Left ventricle myocardium inferior (tissue), 1 donor: ENCODE results near the gene SLC22A3. TPM values are rescaled to one million over a fixed set of nuclear protein-coding genes. Genes with fewer than 3 reads are reported as not detected.

Experiments used
- DNase-seq: peaks from one replicate; pipeline ENCODE4 v3.0.0-alpha.2; 2020
- H3K27ac ChIP-seq: fragments of 200-600 bp; replicated peaks from 2 replicates; pipeline ENCODE4 v1.8.0; 2021
- H3K27me3 ChIP-seq: fragments of 200-600 bp; 2 replicates; pipeline ENCODE4 v1.8.0; 2021; ENCODE audit warnings: low read depth
- H3K36me3 ChIP-seq: fragments of 200-600 bp; 2 replicates; pipeline ENCODE4 v1.8.0; 2021
- H3K4me1 ChIP-seq: fragments of 200-600 bp; 2 replicates; pipeline ENCODE4 v1.8.0; 2021
- H3K4me3 ChIP-seq: fragments of 200-600 bp; 2 replicates; pipeline ENCODE4 v1.8.0; 2021; ENCODE audit warnings: mild to moderate bottlenecking, moderate library complexity
- H3K9me3 ChIP-seq: fragments of 200-600 bp; replicated peaks from 2 replicates; pipeline ENCODE4 v1.8.0; 2021
- intact Hi-C: fragments of 100-400 bp; cut with micrococcal nuclease; formaldehyde crosslinking; loops from one replicate; pipeline ENCODE4 v1.11.0; 2022
- total RNA-seq: library from RNA; stranded (reverse); fragmentation: NEBNext Ultra II Directional; extraction: Animal tissue kit (Norgen Biotek cat#: 25700); gene quantifications from one replicate; pipeline ENCODE4 v1.2.1, GENCODE V29; 2021
- TF ChIP-seq, protein P1 (sequence below): fragments of 200-600 bp; IDR thresholded peaks from 2 replicates; pipeline ENCODE4 v1.8.0; 2021; ENCODE audit warnings: antibody characterized with exemption, mild to moderate bottlenecking, borderline replicate concordance
- donor health status: DM: no; HTN: yes; CAD: no; lungs with severe emphysema.

SLC22A3 gene
- total RNA-seq, 1 donor from 2014 or later: 1.0 TPM

DNA sequence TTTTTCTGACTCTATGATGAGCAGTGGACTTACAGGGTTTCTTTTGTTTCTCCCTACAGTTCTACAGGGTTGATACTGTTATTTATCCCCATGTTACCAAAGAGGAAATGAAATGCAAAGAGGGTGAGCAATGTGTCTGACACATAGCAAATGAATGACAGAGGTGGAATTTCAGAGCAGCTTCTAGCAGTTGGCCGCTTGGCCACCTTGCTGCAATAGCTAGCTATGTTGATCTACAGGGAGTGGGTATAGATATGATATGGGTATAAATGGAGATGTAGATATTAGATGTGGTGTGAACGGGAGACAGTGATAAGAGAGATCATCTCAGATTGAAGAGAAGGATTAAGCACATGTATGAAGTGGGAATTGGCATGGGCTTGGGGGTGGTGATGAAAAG is 10.9 kb upstream of the SLC22A3 start:
- H3K27me3 ChIP-seq: peaks cover 54% of the 10 kb centered on the region
- DNase-seq: no peak
- no peak overlapping the region for H3K4me3 ChIP-seq
- H3K27ac ChIP-seq: no peak overlapping the region
- no peaks in the 10 kb centered on the region for H3K36me3 ChIP-seq
- no peaks in the 10 kb centered on the region for H3K4me1 ChIP-seq
- TF ChIP-seq, protein P1, sequence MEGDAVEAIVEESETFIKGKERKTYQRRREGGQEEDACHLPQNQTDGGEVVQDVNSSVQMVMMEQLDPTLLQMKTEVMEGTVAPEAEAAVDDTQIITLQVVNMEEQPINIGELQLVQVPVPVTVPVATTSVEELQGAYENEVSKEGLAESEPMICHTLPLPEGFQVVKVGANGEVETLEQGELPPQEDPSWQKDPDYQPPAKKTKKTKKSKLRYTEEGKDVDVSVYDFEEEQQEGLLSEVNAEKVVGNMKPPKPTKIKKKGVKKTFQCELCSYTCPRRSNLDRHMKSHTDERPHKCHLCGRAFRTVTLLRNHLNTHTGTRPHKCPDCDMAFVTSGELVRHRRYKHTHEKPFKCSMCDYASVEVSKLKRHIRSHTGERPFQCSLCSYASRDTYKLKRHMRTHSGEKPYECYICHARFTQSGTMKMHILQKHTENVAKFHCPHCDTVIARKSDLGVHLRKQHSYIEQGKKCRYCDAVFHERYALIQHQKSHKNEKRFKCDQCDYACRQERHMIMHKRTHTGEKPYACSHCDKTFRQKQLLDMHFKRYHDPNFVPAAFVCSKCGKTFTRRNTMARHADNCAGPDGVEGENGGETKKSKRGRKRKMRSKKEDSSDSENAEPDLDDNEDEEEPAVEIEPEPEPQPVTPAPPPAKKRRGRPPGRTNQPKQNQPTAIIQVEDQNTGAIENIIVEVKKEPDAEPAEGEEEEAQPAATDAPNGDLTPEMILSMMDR: no peak
- intact Hi-C loops: no loop called here
- H3K9me3 ChIP-seq: no peaks in the 10 kb centered on the region

DNA sequence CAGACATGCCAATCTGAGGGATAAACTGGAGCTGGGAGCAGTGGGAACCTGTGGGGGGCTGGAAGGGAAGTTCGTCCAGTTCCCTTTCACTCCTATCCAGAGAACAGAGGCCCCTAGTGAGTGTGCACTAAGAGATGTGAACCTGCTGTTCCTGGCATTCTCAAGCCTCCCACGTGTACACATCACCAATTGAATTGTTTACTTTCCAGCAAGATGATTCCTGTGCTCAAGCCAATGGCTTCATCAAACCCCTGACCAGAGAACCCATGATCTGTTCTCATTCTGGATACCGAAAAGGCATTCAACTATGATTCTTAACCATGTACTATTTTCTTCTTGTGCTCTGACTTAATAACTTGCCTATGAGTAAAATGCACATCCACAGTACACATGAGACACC is 10.2 kb upstream of the SLC22A3 start:
- Histone ChIP-seq H3K27ac (no peak overlapping the region), H3K9me3 (no peaks in the 10 kb centered on the region), H3K4me3 (no peak overlapping the region), H3K4me1 (no peaks in the 10 kb centered on the region), H3K27me3 (peaks cover 50% of the 10 kb centered on the region), H3K36me3 (no peaks in the 10 kb centered on the region)
- TF ChIP-seq, protein P1: no peak
- DNase-seq: no peak
- intact Hi-C loops: no loop called here

DNA sequence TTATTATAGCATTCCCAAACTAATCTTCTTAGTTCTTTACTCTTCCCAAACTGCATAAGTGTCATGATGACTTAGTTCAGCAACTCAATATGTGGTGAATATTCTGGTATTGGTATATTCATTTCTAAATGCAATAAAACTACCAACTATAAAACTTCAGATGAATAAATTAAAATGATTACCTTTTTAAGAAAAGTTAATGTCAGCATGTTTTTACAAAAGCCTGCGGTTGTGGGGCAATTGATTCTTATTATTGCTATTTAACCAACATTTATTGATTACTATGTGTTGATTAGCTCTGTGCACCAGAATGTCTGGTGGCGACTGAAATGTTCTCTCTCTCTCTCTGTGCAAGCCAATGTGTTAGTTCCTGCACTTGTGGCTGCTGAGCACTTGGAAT is 5.0 kb upstream of the SLC22A3 start:
- Histone ChIP-seq H3K4me3 (no peak overlapping the region), H3K36me3 (no peaks in the 10 kb centered on the region), H3K27ac (no peak overlapping the region), H3K4me1 (no peaks in the 10 kb centered on the region), H3K27me3 (peaks cover 24% of the 10 kb centered on the region), H3K9me3 (no peaks in the 10 kb centered on the region)
- DNase-seq: no peak
- intact Hi-C loops: no loop called here
- TF ChIP-seq, protein P1: no peak

DNA sequence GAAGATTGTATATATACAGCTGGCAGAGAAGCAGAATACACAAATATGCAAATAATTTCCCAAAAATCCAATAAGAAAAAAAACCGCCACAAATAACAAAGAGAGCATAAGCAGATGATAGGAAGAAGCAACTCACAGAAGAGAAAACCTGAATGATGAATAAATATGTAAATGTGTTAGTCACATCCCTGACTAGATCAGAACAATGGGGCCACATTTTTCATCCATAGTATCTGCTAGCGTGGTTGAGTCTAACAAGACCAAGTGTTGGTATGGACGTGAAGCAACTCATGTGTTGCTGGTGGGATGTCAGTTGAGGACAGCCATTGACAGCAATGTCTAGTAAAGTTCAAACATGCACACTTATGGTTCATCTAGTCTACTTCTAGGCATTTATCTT is 3.9 kb upstream of the SLC22A3 start:
- DNase-seq: no peak
- Histone ChIP-seq H3K36me3 (no peaks in the 10 kb centered on the region), H3K27me3 (peaks cover 32% of the 10 kb centered on the region), H3K4me3 (no peak overlapping the region), H3K9me3 (no peaks in the 10 kb centered on the region), H3K4me1 (peaks cover 11% of the 10 kb centered on the region), H3K27ac (no peak overlapping the region)
- TF ChIP-seq, protein P1: no peak
- intact Hi-C loops: no loop called here

DNA sequence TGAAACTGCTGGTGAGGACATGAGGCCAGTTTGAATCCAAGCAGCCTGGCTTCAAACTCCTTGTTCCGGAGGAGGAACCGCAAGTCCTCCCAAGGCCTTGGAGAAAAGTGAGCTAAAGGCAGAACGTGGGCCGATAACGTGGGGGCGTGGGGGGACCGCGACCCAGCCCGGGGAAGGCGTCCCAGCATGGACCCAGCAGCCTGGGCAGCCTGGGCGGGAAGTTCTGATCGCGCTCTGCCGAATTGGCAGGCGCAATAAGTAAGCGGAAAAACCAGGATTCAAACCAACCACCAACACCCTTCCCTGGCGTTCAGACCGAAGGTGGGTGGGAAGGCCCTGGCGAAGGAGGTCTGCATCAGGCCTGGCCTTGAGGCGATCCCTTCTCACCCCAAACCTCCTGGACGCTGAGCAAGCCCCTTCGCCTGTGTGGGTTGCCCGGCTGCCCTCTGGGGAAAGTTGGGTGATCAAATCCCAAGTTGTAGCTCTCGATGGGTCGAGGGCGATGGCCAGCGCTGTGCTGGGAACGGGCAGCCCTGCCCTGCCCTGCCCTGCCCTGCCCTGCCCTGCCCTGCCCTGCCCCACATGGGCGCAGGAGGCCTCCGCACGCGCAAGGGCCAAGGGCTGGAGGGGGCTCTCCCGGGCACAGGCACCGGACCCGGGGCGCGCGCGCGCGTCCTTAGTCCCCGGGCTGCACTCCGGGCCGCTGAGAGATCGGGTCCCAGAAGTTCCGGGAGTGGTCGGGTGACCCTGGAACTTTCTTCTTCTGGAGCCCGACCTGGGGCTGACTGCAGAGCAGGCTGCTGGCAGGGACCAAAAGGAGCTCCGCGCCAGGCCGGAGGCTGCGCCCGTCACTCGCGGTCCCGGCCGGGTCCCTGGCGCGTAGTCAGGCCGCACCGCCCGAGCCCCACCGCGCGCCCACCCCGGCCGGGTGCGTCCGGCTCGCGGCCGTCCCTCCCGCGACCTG is 637 bp upstream of the SLC22A3 start:
- intact Hi-C loops: no loop called here
- Histone ChIP-seq H3K27ac (no peak overlapping the region), H3K4me3 (peak overlapping the region; percentile 70), H3K9me3 (no peaks in the 10 kb centered on the region), H3K4me1 (peaks cover 16% of the 10 kb centered on the region), H3K36me3 (no peaks in the 10 kb centered on the region), H3K27me3 (peaks cover 54% of the 10 kb centered on the region)
- DNase-seq: no peak
- TF ChIP-seq, protein P1: no peak
